ENCODE data around the gene MXI1. TPM values are rescaled to one million over a fixed set of nuclear protein-coding genes. Genes with fewer than 3 reads are reported as not detected.

MXI1 gene
- total and polyA plus RNA-seq, 2 experiments from 2014 or later, result 5.1 to 8.5 TPM

DNA sequence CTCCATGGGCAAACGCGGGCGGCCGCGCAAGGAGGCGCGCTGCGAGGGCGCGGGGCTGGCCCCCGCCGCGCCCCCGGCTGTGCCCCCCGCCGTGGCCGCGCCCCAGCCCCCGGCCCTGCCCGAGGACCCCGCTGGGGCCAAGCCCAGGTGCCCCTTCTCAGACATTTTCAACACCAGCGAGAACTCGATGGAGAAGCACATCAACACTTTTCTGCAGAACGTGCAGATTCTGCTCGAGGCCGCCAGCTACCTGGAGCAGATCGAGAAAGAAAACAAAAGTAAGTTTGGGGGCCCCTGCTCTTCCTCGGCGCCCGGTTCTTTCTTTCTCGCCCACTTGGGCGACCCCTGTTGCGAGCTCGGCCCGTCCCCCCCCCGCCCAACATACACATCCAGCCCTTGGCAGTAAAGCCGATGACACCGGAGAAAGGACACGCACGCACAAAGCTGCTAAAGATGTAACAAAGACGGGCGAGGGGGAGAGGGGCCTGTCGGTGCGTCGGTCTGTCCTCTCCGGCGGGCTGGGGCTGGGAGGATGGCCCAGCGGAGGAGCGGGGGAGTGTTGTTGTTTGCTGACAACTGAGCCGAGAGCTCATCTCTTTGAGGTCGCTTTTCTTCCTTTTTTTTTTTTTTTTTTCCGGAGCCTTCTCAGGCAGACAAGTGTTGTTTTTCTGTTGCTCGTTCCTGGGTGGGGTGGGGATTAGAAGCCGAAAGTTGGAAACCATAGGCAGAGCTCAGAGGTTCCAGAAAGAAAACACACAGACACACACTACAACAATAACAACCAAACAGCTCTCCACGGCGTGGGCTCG is 604 bp downstream of the MXI1 start:
- TF ChIP-seq, protein P1, sequence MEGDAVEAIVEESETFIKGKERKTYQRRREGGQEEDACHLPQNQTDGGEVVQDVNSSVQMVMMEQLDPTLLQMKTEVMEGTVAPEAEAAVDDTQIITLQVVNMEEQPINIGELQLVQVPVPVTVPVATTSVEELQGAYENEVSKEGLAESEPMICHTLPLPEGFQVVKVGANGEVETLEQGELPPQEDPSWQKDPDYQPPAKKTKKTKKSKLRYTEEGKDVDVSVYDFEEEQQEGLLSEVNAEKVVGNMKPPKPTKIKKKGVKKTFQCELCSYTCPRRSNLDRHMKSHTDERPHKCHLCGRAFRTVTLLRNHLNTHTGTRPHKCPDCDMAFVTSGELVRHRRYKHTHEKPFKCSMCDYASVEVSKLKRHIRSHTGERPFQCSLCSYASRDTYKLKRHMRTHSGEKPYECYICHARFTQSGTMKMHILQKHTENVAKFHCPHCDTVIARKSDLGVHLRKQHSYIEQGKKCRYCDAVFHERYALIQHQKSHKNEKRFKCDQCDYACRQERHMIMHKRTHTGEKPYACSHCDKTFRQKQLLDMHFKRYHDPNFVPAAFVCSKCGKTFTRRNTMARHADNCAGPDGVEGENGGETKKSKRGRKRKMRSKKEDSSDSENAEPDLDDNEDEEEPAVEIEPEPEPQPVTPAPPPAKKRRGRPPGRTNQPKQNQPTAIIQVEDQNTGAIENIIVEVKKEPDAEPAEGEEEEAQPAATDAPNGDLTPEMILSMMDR (conservative IDR thresholded peaks at IDR 0.05; ENCODE audit: low read depth in 2 of 2), result no peak
- no peak for TF ChIP-seq NANOG (IDR thresholded peaks at IDR 0.05; ENCODE audit: borderline replicate concordance)
- TF ChIP-seq, protein P2, sequence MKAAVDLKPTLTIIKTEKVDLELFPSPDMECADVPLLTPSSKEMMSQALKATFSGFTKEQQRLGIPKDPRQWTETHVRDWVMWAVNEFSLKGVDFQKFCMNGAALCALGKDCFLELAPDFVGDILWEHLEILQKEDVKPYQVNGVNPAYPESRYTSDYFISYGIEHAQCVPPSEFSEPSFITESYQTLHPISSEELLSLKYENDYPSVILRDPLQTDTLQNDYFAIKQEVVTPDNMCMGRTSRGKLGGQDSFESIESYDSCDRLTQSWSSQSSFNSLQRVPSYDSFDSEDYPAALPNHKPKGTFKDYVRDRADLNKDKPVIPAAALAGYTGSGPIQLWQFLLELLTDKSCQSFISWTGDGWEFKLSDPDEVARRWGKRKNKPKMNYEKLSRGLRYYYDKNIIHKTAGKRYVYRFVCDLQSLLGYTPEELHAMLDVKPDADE (IDR thresholded peaks at IDR 0.05), result no peak
- TF ChIP-seq, protein P3, sequence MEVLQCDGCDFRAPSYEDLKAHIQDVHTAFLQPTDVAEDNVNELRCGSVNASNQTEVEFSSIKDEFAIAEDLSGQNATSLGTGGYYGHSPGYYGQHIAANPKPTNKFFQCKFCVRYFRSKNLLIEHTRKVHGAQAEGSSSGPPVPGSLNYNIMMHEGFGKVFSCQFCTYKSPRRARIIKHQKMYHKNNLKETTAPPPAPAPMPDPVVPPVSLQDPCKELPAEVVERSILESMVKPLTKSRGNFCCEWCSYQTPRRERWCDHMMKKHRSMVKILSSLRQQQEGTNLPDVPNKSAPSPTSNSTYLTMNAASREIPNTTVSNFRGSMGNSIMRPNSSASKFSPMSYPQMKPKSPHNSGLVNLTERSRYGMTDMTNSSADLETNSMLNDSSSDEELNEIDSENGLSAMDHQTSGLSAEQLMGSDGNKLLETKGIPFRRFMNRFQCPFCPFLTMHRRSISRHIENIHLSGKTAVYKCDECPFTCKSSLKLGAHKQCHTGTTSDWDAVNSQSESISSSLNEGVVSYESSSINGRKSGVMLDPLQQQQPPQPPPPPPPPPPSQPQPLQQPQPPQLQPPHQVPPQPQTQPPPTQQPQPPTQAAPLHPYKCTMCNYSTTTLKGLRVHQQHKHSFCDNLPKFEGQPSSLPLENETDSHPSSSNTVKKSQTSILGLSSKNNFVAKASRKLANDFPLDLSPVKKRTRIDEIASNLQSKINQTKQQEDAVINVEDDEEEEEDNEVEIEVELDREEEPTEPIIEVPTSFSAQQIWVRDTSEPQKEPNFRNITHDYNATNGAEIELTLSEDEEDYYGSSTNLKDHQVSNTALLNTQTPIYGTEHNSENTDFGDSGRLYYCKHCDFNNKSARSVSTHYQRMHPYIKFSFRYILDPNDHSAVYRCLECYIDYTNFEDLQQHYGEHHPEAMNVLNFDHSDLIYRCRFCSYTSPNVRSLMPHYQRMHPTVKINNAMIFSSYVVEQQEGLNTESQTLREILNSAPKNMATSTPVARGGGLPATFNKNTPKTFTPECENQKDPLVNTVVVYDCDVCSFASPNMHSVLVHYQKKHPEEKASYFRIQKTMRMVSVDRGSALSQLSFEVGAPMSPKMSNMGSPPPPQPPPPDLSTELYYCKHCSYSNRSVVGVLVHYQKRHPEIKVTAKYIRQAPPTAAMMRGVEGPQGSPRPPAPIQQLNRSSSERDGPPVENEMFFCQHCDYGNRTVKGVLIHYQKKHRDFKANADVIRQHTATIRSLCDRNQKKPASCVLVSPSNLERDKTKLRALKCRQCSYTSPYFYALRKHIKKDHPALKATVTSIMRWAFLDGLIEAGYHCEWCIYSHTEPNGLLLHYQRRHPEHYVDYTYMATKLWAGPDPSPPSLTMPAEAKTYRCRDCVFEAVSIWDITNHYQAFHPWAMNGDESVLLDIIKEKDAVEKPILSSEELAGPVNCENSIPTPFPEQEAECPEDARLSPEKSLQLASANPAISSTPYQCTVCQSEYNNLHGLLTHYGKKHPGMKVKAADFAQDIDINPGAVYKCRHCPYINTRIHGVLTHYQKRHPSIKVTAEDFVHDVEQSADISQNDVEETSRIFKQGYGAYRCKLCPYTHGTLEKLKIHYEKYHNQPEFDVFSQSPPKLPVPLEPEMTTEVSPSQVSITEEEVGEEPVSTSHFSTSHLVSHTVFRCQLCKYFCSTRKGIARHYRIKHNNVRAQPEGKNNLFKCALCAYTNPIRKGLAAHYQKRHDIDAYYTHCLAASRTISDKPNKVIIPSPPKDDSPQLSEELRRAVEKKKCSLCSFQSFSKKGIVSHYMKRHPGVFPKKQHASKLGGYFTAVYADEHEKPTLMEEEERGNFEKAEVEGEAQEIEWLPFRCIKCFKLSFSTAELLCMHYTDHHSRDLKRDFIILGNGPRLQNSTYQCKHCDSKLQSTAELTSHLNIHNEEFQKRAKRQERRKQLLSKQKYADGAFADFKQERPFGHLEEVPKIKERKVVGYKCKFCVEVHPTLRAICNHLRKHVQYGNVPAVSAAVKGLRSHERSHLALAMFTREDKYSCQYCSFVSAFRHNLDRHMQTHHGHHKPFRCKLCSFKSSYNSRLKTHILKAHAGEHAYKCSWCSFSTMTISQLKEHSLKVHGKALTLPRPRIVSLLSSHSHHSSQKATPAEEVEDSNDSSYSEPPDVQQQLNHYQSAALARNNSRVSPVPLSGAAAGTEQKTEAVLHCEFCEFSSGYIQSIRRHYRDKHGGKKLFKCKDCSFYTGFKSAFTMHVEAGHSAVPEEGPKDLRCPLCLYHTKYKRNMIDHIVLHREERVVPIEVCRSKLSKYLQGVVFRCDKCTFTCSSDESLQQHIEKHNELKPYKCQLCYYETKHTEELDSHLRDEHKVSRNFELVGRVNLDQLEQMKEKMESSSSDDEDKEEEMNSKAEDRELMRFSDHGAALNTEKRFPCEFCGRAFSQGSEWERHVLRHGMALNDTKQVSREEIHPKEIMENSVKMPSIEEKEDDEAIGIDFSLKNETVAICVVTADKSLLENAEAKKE (CRISPR knock-in tag; IDR thresholded peaks at IDR 0.05), result no peak
- TF ChIP-seq STAT1 (IDR thresholded peaks at IDR 0.05; ENCODE audit: unreplicated experiment), result no peak
- no peak for TF ChIP-seq ZNF114 (CRISPR knock-in tag; IDR thresholded peaks at IDR 0.05)
- no peak for TF ChIP-seq CREB1 (CRISPR knock-in tag; IDR thresholded peaks at IDR 0.05; ENCODE audit: low read depth)
- Histone ChIP-seq H3K4me3 (peak overlapping the region; percentile 91), H3K27ac (ENCODE audit: low read depth) (no peak overlapping the region), H3K9me2 (ENCODE audit: insufficient read depth) (no peaks in the 10 kb centered on the region), H3K79me2 (replicated peaks; ENCODE audit: insufficient read depth) (no peaks in the 10 kb centered on the region), H2AFZ (peak overlapping the region; percentile 81), H3K4me2 (peak overlapping the region; percentile 99), H3F3A (replicated peaks; ENCODE audit: low read depth) (0 out of 2 replicates have a peak, but pooled peaks cover 12% of the 10 kb centered on the region), H3K27me3 (ENCODE audit: insufficient read depth) (peaks cover 88% of the 10 kb centered on the region), H3K36me3 (ENCODE audit: insufficient read depth) (no peaks in the 10 kb centered on the region), H4K20me1 (replicated peaks; ENCODE audit: insufficient read depth) (0 out of 2 replicates have a peak, but pooled peaks cover 3% of the 10 kb centered on the region), H3K4me1 (ENCODE audit: insufficient read depth) (peaks cover 34% of the 10 kb centered on the region)
- H3K4me3 Mint-ChIP-seq, result peak overlapping the region; percentile 90
- H3K4me1 Mint-ChIP-seq, result peaks cover 39% of the 10 kb centered on the region
- DNase-seq (ENCODE audit: low spot score), result peak; percentile 74
- ATAC-seq, result peak; percentile 5; the same call in 2 of the 3 replicates
- no peaks in the 10 kb centered on the region; the same call in 2 of the 3 replicates for H3K36me3 Mint-ChIP-seq (ENCODE audit: low read depth)
- H3K27ac Mint-ChIP-seq, result no peak overlapping the region
- H3K9me3 Mint-ChIP-seq, result no peaks in the 10 kb centered on the region
- H3K27me3 Mint-ChIP-seq (ENCODE audit: insufficient read depth, low read depth, poor library complexity), result peaks cover 82% of the 10 kb centered on the region

Data from GM23338 (cell line).